Vagina (tissue), 2 donors: ENCODE data around the gene ALOX12.
"Not testable (repeated sequence)": the region's sequence is repeated elsewhere in the genome, so short reads cannot be mapped to it uniquely, and the experiment has no call there.

Experiments
- CTCF ChIP-seq, 3 experiments: fragments of 450-650 bp in 2 of 3; fragments of 200-600 bp in 1 of 3; sonication (generic) in 1 of 3; IDR thresholded peaks; one replicate each; pipeline ENCODE4 v1.5.1; 2017 to 2019; ENCODE audit warnings: antibody characterized with exemption in 3 of 3, mild to moderate bottlenecking in 2 of 3, moderate library complexity in 2 of 3
- POLR2A ChIP-seq, 2 donors: fragments of 450-650 bp; IDR thresholded peaks; one replicate each; pipeline ENCODE4 v1.6.1; 2017; ENCODE audit warnings: antibody characterized with exemption in 2 of 2, mild to moderate bottlenecking in 2 of 2, moderate library complexity in 2 of 2
- POLR2AphosphoS5 ChIP-seq, 2 donors: sonication (generic); formaldehyde crosslinking; IDR thresholded peaks; one replicate each; pipeline ENCODE4 v1.9.0; 2017; ENCODE audit warnings: antibody characterized with exemption in 2 of 2, mild to moderate bottlenecking in 2 of 2, low read depth in 1 of 2; ENCODE audit not compliant: insufficient read depth in 1 of 2

GRCh38 chr17:6950938-6951337, 44.9 kb upstream of the ALOX12 start:
- not testable (repeated sequence) for TF ChIP-seq CTCF (IDR thresholded peaks at IDR 0.05); POLR2AphosphoS5 (IDR thresholded peaks at IDR 0.05; ENCODE audit: insufficient read depth in 1 of 2, low read depth in 1 of 2); POLR2A (IDR thresholded peaks at IDR 0.05)
